Activated CD4-positive, CD25-positive, alpha-beta regulatory T cell treated with anti-CD3 and anti-CD28 coated beads, Interleukin-2, amount 50 U/mL, for 24 hours (primary cell): ENCODE measurements around the gene SLC8A1.

Experiments used
- ATAC-seq, 2 donors: fragments of 150-1000 bp; cut with Tn5 transposase; one replicate each; pipeline ENCODE4 v1.10.0; 2021; ENCODE audit warnings: mild to moderate bottlenecking in 1 of 2, moderate library complexity in 1 of 2

SLC8A1 gene

DNA sequence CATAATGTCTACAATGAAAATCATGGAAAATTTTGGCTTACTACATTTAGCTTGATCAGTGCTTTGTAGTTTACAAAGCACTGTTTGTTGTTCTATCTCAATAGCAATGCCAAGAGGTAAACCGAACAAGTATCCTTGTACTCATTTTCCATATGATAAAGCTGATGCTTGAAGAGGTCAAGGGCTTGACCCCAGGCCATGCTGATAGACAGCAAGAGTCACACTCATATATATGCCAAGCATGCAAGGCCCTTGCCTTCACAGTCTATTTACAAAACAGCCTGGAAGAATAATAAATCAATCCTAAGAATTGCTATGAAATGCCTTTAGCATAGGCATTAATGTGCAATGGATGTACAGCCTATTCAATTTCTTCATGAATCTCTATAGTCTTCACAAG is 71.8 kb downstream of the SLC8A1 start:
- no peak for ATAC-seq

DNA sequence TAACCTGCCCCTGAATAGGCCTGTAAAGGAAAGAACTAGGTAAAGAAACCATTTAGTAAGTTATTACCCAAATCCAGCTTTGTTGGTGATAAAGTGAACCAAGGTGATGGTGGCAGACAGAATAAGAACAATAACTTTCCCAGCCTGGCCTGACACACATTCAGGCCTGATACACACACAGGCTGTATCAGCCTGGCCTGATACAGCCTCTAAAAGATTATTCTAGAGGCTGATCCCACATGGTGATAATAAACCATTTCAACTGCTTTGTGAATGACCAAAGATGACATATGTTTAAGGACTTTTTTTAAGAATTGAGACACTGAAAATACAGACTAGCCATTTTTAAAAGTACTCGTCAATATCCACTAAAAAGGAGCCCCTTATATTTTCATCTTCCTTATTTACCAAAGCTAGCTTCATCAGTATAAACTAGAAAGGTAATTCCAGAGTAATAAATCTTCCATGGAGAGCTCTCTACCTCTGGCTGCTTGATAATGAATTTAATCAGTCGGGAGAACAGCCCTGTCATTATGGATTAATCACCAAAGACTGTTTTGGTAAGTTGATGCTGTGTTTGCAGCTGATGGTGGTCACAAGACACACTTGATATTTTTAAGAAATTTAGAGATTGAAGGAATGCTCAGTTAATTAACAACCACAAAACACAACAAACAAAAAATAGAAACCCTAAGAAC is 77.2 kb downstream of the SLC8A1 start:
- no peak for ATAC-seq

DNA sequence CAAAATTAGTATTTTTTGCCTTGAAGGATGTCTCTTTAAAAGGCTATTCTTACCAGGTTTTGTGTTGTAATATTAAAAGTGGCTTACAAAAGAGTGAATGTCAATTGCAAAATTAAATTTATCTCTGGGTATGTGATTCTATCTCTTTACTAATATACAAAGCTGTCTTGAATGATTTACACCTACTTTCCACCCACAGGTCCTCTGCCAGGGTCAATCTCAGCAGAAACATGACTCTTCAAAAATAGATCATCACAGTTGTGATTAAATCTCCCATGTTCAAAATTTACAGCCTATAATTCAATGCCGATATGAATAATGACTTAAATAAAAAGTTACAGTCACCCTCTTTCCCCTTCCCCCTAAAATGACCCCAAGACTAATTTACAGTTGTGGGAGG is 78.8 kb downstream of the SLC8A1 start:
- ATAC-seq: no peak

DNA sequence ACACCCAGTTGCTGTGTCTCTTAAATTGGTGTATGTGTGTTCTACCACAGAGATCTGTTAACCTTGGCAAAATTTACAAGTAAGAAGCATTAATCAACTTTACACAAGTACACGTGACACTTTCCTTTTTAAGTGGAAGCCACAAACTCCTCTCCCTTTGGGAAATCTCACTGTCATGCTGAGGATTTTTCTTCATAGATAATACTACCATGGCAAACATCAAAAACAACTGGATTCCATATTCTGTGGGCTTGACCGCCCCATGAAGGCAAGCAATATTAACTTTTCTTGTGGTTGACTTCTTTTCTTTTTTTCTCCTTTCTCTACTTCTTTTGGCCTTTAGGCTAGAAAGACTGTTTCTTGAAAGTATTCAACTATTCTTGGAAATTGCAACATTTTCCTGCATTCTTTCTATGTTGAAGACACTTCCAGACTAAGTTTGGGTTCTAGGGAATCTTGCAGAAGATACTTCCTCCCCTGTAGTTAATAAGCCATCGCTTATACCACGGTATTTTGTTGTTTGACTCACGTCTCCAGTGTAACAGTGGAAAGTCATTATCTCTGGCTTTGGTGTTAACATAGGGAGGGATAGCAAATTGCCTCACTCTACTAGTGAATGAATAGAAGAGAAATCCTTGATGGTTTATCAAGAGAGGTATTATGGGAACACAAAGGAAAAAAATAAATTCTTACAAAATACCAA is 79.5 kb downstream of the SLC8A1 start:
- ATAC-seq: no peak

DNA sequence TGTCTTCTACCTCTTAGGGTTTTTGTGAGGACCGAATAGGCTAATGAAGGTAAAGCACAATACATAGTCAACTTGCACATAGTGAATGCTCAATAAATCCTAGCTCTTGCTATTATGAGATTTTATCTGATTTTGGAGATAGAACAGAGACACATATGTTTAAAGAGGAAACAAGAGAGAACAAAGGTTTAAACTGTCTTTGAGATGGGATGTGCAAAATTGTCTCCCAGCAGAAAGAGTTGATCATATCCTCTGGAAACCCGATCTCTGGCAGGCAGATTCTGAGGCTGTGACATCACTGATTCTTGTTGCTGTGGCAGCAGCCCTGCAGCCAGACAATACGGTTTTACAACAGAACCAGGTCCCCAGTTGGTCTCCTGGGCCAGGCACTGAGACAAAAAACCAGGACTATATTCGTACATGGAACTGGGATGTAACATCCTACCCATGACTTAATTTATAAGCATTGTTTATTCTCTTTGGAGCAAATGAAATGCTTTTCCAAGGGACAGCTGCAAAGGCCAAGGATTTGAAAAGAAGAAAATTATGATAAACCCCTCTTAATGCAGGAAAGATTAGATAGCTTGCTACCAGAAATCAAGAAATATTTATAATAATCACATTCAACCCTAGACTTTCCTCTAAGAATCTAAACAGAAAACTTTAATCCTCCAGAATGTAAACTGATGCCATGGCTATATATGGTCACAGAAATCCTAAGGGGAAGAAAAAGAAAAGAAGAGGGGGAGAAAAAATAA is 80.2 kb downstream of the SLC8A1 start:
- no peak for ATAC-seq

DNA sequence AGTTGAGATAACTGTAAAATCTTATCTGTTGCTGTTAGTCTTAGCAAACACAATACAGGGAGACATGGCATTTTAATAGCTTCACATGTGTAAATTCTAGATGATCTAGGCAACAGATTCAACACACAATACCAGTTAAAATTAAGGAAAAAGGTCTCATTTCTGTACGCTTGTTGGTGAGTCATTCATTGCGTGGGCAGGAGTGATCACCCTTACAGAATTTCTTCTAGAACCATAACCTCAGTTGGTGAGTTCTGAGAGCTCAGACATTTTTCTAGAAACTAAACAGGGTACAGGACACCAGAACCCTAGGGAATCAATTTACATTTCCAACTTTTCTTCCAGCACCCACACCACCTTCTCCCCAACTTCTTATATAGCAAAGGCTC is 81.9 kb downstream of the SLC8A1 start:
- no peak for ATAC-seq

DNA sequence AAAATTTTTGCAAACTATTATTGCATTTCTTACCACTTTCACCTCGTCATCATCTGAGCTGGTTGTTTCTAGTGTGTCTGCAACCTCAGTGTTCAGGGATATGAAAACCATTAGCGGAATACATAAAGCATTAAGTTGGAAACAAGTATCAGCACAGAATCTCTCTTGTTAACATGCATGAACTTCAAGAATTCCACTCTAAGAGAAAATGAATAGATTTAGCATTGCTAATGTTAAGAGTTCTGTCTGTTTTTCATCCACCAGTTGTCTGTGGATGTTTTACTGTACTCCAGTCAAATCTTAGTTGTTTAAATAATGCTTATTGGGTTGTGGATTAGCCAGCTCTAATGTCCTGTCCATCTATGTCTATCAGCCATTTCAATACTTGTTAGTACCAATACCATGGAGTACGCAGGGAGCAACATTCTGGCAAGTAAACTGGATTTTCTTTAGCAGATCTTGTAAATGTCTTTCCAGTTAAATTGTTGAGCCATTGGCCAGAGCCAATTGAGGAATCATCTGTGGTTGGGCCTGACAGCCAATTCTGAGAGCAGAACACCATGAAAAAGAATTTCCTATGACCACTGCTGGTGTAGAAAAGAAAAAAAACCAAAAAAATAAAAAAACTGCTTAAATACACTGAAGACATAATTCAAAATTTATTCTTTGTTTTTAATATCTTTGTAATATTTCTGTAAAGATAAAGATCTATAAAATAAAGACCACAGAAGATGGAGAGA is 82.5 kb downstream of the SLC8A1 start:
- ATAC-seq: no peak

DNA sequence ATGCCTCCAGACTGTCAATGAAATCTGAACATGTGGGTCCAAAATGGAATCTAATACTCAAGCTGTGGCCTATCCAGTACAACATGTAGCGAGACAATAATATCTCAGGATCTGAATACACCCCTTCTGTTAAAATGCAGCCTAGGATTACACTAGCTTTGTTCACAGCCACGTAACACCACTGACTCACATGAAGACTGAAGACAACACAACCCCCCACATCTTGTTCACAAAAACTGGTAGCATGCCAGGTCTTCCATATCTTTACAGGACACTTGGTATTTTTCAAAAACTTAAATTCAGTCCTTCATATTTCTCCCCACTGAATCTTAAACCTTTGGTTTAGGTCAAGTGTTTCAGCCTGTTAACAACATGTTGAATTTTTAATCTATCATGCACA is 84.2 kb downstream of the SLC8A1 start:
- ATAC-seq: no peak

DNA sequence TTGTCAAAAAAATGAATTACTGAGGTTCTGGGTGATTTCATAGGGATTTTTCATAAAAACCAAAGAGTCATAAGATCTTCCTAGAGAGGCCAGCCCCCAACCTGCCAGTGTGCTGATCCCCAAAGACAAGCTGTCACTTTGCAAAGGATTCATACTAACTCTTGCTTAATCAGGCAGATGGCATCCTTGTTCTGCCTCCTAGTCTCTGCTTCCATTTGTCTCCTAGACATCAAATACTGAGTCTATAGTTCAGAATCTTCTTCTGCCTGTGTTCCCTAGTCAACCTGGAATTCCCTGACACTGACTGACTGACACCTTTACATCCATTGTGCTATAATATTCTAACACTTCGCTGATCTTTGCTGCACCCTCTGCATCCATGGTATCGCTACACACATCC is 84.9 kb downstream of the SLC8A1 start:
- ATAC-seq: no peak

DNA sequence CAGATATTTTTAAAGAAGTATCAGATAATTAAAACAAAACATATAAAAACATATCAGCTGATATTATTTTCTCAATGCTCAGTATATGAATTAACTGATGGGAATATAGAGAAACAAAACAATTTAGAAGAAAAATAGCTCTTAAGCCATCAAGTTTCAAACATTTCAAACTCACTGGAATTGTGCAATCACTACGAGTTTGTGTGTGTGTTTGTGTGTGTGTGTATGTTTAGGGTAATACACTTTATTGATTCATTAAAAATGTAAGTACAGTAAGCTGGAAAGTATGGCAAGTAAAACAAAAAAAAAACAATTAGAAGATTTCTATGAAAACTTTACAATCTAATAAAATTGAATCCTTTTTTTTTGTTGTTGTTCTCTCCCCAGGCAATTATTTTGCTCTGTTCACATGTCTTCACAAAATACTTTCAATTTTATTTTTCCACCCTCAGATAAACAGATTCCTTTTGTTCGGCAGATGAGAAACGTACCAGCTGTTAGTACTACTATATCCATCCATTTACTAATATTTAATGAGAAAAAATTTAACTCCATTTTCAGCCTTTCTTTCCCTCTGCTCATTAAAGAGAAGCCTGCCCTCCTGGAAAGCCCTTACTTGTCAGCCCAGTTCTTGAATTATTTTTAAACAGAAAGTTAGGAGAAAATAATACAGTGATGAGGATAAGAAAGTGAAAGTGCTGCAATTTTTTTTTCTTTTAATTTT is 87.6 kb downstream of the SLC8A1 start:
- no peak for ATAC-seq

DNA sequence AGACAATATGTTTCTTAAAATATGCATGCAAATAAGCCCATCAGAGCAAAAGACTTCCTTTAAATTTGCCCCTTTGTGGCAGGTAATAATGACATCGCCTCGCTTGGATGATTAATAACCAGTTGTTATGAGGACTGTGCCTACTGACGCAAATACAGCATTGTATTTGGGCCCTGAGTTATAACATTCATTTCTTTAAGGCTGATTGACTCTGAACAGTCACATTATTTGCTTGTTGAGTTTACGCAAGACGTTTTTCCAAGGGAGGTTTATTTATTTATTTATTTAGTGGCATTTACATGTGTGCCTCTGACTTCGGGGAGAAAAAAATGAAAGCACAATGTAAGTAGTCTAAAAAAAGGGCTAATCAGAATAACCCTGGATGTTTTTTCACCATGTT is 88.3 kb downstream of the SLC8A1 start:
- ATAC-seq: no peak

DNA sequence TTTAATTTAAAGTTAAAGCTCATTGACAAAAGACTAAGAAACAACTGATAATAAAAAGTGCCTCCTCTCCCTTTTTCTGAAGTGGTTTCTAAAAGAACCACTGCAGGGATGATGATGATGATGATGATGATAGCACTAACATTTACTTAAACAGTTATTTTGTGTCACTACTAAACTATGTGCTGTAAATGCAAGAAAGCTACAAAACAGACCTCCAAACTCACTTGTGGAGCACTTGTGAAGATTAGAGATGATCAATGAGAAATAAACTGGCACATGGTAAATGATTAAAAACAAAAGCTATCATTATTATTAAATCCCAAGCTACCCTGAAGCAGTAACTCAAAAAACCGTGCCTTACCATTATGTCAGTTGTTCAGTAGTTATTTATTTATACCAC is 88.7 kb downstream of the SLC8A1 start:
- no peak for ATAC-seq

DNA sequence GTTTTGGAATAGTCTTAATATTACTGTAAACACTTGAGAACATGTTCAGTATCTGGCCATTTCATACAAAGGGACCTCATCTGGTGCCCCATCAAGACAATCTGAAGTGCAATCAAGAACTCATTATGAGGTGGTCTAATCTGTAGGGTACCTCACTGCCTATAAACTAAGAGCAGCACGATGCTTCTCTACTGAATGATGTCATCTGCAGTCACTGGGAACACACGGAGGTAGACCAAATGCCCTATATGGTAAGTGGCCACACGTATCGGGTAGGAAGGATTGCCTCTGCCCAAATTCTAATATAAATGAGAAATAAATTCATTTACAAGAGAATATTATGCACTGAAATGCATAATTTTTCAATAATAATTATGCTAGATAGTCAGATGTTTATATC is 90.4 kb downstream of the SLC8A1 start:
- no peak for ATAC-seq

DNA sequence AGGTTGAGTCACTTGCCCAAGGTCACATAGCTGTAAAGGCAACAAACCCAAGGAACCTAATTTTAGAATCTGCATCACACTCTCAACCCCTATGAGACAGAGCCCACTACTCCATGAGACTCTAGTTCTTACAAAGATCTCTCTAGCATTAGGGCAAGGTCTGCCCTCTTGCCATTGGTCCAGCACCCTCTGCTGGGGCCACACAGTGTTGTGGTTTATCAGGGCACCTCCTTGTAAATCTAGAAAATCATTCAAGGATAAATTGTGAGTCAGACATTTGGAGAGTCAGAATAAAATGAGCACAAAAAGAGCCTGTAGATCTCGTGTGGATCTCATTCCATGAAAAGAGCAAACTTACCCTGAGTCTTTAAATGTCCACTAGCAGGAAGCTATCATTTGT is 91.2 kb downstream of the SLC8A1 start:
- ATAC-seq: no peak

DNA sequence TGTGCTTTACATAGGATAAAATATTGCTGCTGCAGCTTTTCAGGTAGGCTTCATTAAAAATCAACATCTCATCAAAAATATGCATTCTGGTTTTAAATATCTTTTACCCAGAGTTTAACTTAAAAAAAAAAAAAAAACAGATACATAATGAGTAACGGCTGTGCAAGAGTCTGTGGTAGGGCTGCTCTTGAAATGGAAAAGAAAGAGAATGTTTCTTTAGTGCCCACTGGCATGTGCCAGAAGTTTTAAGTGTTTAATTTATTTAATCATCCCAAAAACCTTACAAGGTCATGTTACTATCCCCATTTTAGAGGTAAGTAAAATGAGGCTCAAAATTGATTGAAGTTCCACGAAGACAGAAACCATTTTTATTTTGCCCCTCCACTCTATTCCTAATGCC is 92.1 kb downstream of the SLC8A1 start:
- ATAC-seq: no peak

DNA sequence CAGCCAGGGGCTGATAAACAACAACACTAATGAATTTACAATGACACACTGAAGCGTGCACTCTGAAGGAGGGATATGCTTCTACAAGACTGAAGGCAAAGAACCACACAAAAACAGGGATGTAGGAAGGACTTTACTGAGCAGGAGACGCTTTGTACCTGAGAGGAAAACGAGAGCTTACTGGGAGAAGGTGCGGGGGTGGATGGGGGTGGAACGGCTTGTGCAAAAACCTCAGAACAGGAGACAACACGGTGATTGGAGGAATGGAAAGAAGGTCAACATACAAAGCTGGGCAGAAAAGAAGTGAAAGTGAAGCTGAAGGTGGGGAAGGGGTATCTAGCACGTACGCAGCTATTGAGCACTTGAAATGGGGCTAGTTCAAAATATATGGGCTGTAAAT is 93.1 kb downstream of the SLC8A1 start:
- no peak for ATAC-seq

DNA sequence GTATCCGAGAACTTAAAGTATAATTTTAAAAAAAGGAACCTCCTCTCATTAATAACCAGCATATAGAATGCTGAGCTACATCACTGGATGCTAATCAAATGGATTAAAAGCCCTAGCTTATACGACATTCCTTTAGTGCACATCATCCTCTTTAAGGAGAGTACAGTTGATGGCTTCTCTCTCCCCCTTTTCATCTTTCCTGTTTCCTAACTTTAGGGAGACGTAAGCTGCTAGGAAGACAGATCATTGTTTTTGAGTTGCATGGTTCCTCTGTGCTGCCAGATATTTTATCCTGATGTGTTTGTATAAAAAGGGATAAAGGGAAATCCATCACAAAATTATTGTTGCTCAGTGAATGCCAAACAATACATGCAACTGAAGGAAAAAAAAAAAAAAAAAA is 94.2 kb downstream of the SLC8A1 start:
- no peak for ATAC-seq

DNA sequence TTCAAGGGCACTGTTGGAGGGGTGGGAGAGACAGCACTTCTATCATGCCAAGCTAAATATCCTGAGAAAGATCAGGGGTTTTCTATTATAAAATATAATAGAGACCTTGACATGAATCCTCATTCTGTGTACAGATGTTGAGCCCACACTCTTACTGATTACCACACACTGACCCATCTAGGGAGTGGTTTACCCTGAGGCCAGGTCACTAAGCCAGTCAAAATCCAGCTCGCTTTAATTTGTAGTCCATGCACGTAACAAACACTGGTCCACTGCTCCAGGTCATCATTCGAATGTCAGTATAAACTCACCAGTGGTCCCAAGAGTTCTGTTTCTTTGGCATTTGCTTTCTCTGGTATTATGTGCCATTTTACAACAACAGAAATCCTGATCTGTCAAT is 96.4 kb downstream of the SLC8A1 start:
- no peak for ATAC-seq

DNA sequence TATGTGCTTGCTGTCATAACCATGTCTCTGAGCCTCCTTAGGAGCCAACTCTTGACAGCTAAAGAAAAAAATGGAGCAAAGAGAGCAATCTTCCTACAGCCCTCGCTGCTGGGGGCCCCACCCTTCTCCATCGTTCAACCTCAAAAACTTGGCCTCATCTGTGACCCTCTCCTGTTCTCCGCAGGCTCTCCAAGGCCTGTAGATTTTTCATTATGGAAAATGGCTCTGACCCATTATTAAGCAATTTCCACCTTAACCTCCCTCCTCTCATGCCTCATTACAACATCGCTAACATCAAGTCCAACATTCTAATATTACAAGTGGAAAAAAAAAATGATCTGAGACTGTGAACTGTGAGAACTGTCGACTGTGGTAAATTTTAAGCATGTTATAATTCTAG is 98.7 kb downstream of the SLC8A1 start:
- no peak for ATAC-seq

DNA sequence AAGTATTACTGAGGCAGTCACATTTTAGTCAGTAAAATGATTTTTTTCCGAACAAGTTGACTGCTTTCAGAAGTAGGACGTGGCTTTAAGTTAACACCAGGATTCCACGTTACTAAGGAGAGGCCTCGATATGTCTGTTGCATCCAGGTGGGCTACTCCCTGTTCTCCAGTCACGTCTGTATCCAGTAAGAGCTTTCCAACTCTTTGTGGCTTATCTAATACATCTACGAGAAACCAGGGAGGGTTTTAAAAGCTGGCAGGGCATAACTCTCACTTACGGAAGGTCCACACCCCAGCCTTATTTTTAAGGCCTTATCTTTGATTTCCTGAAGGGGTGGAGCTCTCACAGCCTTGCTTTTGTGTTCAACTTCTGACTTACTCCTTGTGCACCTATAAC is 99.2 kb downstream of the SLC8A1 start:
- ATAC-seq: no peak

DNA sequence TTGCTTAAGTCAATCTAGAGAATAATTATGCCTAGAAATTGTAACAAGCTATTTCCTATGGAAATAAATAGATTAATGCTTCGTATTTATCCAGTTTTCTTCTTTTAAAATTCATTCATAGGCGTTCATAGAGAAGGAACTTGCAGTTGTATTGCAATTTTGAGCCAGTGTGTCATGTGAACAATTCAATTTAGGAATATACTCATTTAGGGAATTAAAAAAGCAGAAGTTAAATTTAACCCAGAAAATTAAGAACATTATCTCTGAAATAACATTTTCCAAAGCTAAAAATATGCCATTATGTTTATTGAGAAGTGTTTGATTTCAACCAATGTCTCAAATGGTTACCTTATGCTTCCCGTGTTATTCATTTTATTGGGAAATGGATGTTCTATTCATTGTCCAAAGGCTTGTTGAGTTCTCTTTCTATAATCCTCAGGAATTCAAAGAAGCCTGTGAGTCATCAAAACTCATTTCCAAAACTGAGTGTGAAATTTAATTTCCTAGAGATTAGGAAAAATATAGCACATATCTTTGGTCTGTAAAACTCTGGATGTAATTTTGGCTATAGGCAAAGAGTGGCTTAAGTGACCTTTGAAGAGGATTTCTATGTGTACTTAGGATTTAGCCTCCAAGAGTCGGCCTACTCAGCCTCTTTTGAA is 99.7 kb downstream of the SLC8A1 start:
- ATAC-seq: no peak

DNA sequence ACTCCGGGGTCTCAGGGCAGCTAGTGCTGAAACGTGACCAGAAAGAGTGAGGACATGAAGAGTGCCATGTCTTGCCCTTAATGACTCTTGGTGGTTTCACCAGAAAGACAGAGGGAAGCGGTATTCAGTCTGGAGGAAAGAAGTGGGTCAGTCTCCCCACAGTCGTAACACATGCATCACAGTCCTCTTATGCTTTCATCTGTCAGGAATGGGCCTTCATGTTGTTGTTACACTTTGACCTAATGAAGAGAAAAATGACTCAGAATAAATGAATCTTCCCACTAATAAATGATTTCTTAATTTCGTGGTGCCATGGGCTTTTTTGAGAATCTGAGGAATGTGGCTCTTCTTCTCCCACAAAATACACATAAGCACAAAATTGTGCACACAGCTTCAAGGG is 103.2 kb downstream of the SLC8A1 start:
- no peak for ATAC-seq
